Lower leg skin (tissue), 4 donors: ENCODE measurements around the gene ADD1. TPM values are rescaled to one million over a fixed set of nuclear protein-coding genes. Genes with fewer than 3 reads are reported as not detected.
"Not testable (repeated sequence)": the region's sequence is repeated elsewhere in the genome, so short reads cannot be mapped to it uniquely, and the experiment has no call there.

ENCODE experiments used
- DNase-seq, 2 donors: peaks; one replicate each; pipeline ENCODE4 v3.0.0-alpha.2; 2019; ENCODE audit warnings: low spot score in 2 of 2
- H3K4me3 ChIP-seq: fragments of 200-600 bp; sonication (generic); 2 replicates; pipeline ENCODE4 v1.5.1; 2017; ENCODE audit warnings: mild to moderate bottlenecking, low read depth; ENCODE audit not compliant: poor library complexity, severe bottlenecking
- CTCF ChIP-seq, 3 donors: fragments of 450-650 bp; IDR thresholded peaks; one replicate each; pipeline ENCODE4 v1.5.1; 2016; ENCODE audit warnings: antibody characterized with exemption in 3 of 3, mild to moderate bottlenecking in 3 of 3, moderate library complexity in 2 of 3
- POLR2A ChIP-seq, 2 donors: fragments of 450-650 bp; IDR thresholded peaks; one replicate each; pipeline ENCODE4 v1.6.1; 2016 to 2017; ENCODE audit warnings: antibody characterized with exemption in 2 of 2, mild to moderate bottlenecking in 1 of 2, moderate library complexity in 1 of 2
- WGBS, 2 donors: methylation state at CpG; one replicate each; pipeline ENCODE4 v1.1.5; 2018; 5-methylcytosine and 5-hydroxymethylcytosine counted together
- intact Hi-C: fragments of 100-400 bp; cut with DNase I; formaldehyde crosslinking; loops from one replicate; pipeline ENCODE4 v1.15.0; 2023; ENCODE audit warnings: low total_unique reads
- total RNA-seq, 4 donors: library from RNA; depleted of rRNA; stranded (reverse); fragments of >200 nt; gene quantifications; one replicate each; pipeline ENCODE4 v1.1.0, GENCODE V29; 2016

The ADD1 gene
- total RNA-seq, 4 donors from 2014 or later: 102 to 153 (median 135) TPM

- H3K4me3 ChIP-seq: no peak overlapping the region
- peak; percentile 16 to 88 for DNase-seq
- no peak for TF ChIP-seq POLR2A (IDR thresholded peaks at IDR 0.05)
- TF ChIP-seq CTCF (IDR thresholded peaks at IDR 0.05): no peak
- 64 to 65% methylated on average over 31 of the region's 31 CpGs for WGBS, 2 donors
- intact Hi-C loops: loop anchor here (10.0 kb wide), 1 partner anchor 178 kb away; no protein-coding TSS in a partner anchor
Observed at GRCh38 chr4:2942532-2943363, 99.1 kb downstream of the ADD1 start.

- H3K4me3 ChIP-seq: no peak overlapping the region
- WGBS, 2 donors: 94% methylated on average over 20 of the region's 20 CpGs
- intact Hi-C loops: loop anchor here (10.0 kb wide), 1 partner anchor 179 kb away; no protein-coding TSS in a partner anchor
- TF ChIP-seq POLR2A (IDR thresholded peaks at IDR 0.05) (no peak), CTCF (IDR thresholded peaks at IDR 0.05) (no peak)
- peak in 1 of 2 donors; percentile 83 for DNase-seq
Observed at GRCh38 chr4:2943364-2944090, 99.9 kb downstream of the ADD1 start.

- intact Hi-C loops: loop anchor here (10.0 kb wide), 1 partner anchor 179 kb away; no protein-coding TSS in a partner anchor
Observed at GRCh38 chr4:2944091-2944482, 100.4 kb downstream of the ADD1 start.

GRCh38 chr4:2944586-2945526, 101.2 kb downstream of the ADD1 start:
- DNase-seq: peak; percentile 11 to 71
- WGBS, 2 donors: 87 to 88% methylated on average over 30 of the region's 30 CpGs
- intact Hi-C loops: loop anchor here (10.0 kb wide), 1 partner anchor 180 kb away; no protein-coding TSS in a partner anchor
- no peak overlapping the region for H3K4me3 ChIP-seq
- no peak for TF ChIP-seq CTCF (IDR thresholded peaks at IDR 0.05)
- no peak for TF ChIP-seq POLR2A (IDR thresholded peaks at IDR 0.05)

More at GRCh38 chr4:2944091-2944482, 100.4 kb downstream of the ADD1 start:
- DNase-seq: peak in 1 of 2 donors; percentile 60
- H3K4me3 ChIP-seq: no peak overlapping the region
- TF ChIP-seq POLR2A (IDR thresholded peaks at IDR 0.05) (no peak), CTCF (IDR thresholded peaks at IDR 0.05) (no peak)
- 86 to 92% methylated on average over 11 of the region's 11 CpGs for WGBS, 2 donors

GRCh38 chr4:2945619-2946604, 102.3 kb downstream of the ADD1 start:
- WGBS, 2 donors: 87 to 88% methylated on average over 26 to 29 of the region's 30 CpGs
- H3K4me3 ChIP-seq: not testable (repeated sequence)
- peak in 1 of 2 donors; percentile 82 for DNase-seq
- intact Hi-C loops: loop anchor here (10.0 kb wide), 1 partner anchor 181 kb away; no protein-coding TSS in a partner anchor
